Umbilical cord (tissue), 2 donors: Measurements from ENCODE around the gene NCK1. TPM values are rescaled to one million over a fixed set of nuclear protein-coding genes. Genes with fewer than 3 reads are reported as not detected.
"Not testable (repeated sequence)": the region's sequence is repeated elsewhere in the genome, so short reads cannot be mapped to it uniquely, and the experiment has no call there.

Source experiments
- DNase-seq: peaks from one replicate; pipeline ENCODE4 v3.0.0-alpha.2; 2015; ENCODE audit warnings: low spot score
- total RNA-seq: library from RNA; depleted of rRNA; stranded (reverse); fragments of >200 nt; gene quantifications from one replicate; pipeline ENCODE4 v1.2.3, GENCODE V29; 2014; ENCODE audit warnings: low replicate concordance; ENCODE audit not compliant: insufficient read depth

The NCK1 gene
- total RNA-seq, 1 donor from 2014 or later = 89.6 TPM

- DNase-seq = no peak
Observed at GRCh38 chr3:136946978-136947377, 85.0 kb downstream of the NCK1 start.

GRCh38 chr3:136947477-136947876 is 85.5 kb downstream of the NCK1 start:
- DNase-seq = no peak

- no peak for DNase-seq
Observed at GRCh38 chr3:136949146-136949545, 87.1 kb downstream of the NCK1 start.

GRCh38 chr3:136949708-136950107 is 87.7 kb downstream of the NCK1 start:
- no peak for DNase-seq

GRCh38 chr3:136950623-136951022 is 88.6 kb downstream of the NCK1 start:
- no peak for DNase-seq

- DNase-seq = no peak
Observed at GRCh38 chr3:136952292-136952691, 90.3 kb downstream of the NCK1 start.

GRCh38 chr3:136954251-136954650 is 92.2 kb downstream of the NCK1 start:
- DNase-seq = no peak

GRCh38 chr3:136954980-136955780 is 93.2 kb downstream of the NCK1 start:
- no peak for DNase-seq

GRCh38 chr3:136955813-136956212 is 93.8 kb downstream of the NCK1 start:
- DNase-seq = no peak

- DNase-seq = no peak
Observed at GRCh38 chr3:136956971-136957370, 95.0 kb downstream of the NCK1 start.

GRCh38 chr3:136957751-136958288 is 95.8 kb downstream of the NCK1 start, which contains the start of gene IL20RB:
IL20RB (plus strand) TSS chr3:136957983; CDS start chr3:136958114, 131 bp downstream.
- no peak for DNase-seq

- no peak for DNase-seq
Observed at GRCh38 chr3:136958939-136959338, 96.9 kb downstream of the NCK1 start.

GRCh38 chr3:136959599-136959998 is 97.6 kb downstream of the NCK1 start:
- DNase-seq = no peak

GRCh38 chr3:136960838-136961836 is 99.1 kb downstream of the NCK1 start:
- DNase-seq = no peak

- no peak for DNase-seq
Observed at GRCh38 chr3:136962927-136963326, 100.9 kb downstream of the NCK1 start.

- DNase-seq = not testable (repeated sequence)
Observed at GRCh38 chr3:136969539-136969938, 107.5 kb downstream of the NCK1 start.

GRCh38 chr3:136973352-136973751 is 111.3 kb downstream of the NCK1 start:
- DNase-seq = no peak

- DNase-seq = no peak
Observed at GRCh38 chr3:136974670-136975069, 112.7 kb downstream of the NCK1 start.

GRCh38 chr3:136979204-136979603 is 117.2 kb downstream of the NCK1 start:
- no peak for DNase-seq

- no peak for DNase-seq
Observed at GRCh38 chr3:136979684-136980083, 117.7 kb downstream of the NCK1 start.

GRCh38 chr3:136982033-136982432 is 120.0 kb downstream of the NCK1 start:
- no peak for DNase-seq

GRCh38 chr3:136982520-136983138 is 120.6 kb downstream of the NCK1 start:
- no peak for DNase-seq
